AG04450 (cell line): ENCODE results near the gene GSG1L. TPM values are rescaled to one million over a fixed set of nuclear protein-coding genes. Genes with fewer than 3 reads are reported as not detected.

Source experiments
- CTCF ChIA-PET: fragments of 300-600, 350-600 bp; formaldehyde crosslinking; extraction: SDS; loops from one replicate; lab custom pipeline; 2022; ENCODE audit warnings: antibody characterized with exemption, inconsistent platforms; lab: Charles Lee
- POLR2A ChIA-PET: fragments of 350-600 bp; formaldehyde crosslinking; extraction: SDS; loops from one replicate; lab custom pipeline; 2021; ENCODE audit warnings: antibody characterized with exemption, inconsistent platforms; lab: Yijun Ruan, JAX
- DNase-seq: peaks from one replicate; pipeline ENCODE4 v3.0.0-alpha.2; 2011; ENCODE audit warnings: low read depth, low spot score
- H3K27ac ChIP-seq: one replicate; pipeline ENCODE4 v1.5.1; 2012; ENCODE audit warnings: low read depth, low read length, control low read depth
- H3K27me3 ChIP-seq: one replicate; pipeline ENCODE4 v1.6.0; 2012; ENCODE audit warnings: low read length; ENCODE audit not compliant: control insufficient read depth, insufficient read depth
- H3K4me3 ChIP-seq: 2 replicates; pipeline ENCODE4 v1.5.1; 2011; ENCODE audit warnings: mild to moderate bottlenecking, low read depth, low read length, control low read depth
- H3K9me3 ChIP-seq: 2 replicates; pipeline ENCODE4 v1.5.1; 2012; ENCODE audit warnings: low read length; ENCODE audit not compliant: control insufficient read depth, insufficient read depth
- polyA plus RNA-seq: library from polyadenylated mRNA; depleted of rRNA; stranded (reverse); fragments of >200 nt; gene quantifications from 2 replicates; pipeline ENCODE4 v1.2.3, GENCODE V29; 2011
- TF ChIP-seq, protein P1 (sequence below): IDR thresholded peaks from 2 replicates; pipeline ENCODE4 v1.5.1; 2011; ENCODE audit warnings: low read depth, low read length, control low read depth, inconsistent platforms

GSG1L gene
- polyA plus RNA-seq, 1 experiment = not detected

DNA sequence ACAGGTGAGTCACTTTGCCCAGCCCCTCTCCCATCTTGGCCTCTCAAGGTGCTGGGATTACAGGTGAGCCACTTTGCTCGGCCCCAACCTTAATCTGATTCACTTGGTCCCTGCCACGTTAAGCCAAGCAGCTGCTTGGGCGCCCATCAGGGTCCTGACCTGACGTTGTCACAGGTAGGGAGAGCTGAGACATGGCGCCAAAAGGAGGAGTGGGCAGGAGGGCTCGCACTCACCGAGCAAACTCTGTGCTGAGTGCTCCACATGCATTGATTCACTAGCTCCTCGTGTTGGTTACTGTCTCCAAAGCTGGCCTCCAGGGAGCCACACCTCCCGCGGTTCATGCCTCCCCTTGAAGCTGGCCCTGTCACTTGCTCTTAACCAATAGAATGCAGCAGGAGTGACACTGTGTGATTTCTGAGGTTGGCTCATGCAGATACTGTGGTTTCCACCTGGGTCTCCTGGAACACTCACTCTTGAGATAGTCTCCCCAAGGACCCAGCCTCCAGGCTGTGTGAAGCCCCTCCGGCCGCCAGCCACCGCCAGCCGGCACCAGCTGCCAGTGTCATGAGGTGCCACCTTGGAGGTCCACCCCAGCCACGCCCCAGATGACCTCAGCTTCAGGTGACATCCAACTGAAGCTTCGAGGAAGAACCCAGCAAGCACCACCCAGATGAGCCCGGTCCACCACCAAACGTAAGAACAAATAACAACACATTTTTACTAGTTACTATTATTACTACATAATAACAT is 223.0 kb downstream of the GSG1L start:
- ChIA-PET POLR2A (no interaction called here), CTCF (no interaction called here)
- Histone ChIP-seq H3K27me3 (peaks cover 7% of the 10 kb centered on the region), H3K4me3 (no peak overlapping the region), H3K27ac (no peak overlapping the region), H3K9me3 (no peaks in the 10 kb centered on the region)
- TF ChIP-seq, protein P1, sequence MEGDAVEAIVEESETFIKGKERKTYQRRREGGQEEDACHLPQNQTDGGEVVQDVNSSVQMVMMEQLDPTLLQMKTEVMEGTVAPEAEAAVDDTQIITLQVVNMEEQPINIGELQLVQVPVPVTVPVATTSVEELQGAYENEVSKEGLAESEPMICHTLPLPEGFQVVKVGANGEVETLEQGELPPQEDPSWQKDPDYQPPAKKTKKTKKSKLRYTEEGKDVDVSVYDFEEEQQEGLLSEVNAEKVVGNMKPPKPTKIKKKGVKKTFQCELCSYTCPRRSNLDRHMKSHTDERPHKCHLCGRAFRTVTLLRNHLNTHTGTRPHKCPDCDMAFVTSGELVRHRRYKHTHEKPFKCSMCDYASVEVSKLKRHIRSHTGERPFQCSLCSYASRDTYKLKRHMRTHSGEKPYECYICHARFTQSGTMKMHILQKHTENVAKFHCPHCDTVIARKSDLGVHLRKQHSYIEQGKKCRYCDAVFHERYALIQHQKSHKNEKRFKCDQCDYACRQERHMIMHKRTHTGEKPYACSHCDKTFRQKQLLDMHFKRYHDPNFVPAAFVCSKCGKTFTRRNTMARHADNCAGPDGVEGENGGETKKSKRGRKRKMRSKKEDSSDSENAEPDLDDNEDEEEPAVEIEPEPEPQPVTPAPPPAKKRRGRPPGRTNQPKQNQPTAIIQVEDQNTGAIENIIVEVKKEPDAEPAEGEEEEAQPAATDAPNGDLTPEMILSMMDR = no peak
- no peak for DNase-seq

DNA sequence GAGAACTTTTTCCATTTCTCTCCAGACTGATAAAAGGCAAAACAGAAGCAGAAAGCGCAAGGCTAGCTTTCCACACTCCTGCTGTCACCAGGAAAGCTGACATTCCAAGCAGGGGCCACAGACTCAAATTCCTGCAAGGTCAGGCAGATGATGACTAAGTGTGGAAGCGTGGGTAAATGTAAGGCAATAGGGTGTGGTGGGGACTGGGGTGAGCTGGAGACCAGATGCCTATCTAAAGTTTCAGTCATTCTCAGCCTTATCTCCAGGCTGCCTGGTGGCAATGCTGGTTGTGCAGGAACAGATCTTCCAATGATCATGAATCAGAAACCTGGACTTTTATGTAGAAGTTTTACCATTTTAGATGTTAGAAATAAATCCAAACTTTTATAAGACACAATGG is 224.1 kb downstream of the GSG1L start:
- no peaks in the 10 kb centered on the region for H3K9me3 ChIP-seq
- no peak overlapping the region for H3K4me3 ChIP-seq
- ChIA-PET CTCF (no interaction called here), POLR2A (no interaction called here)
- DNase-seq = no peak
- TF ChIP-seq, protein P1 = no peak
- H3K27ac ChIP-seq = no peak overlapping the region
- H3K27me3 ChIP-seq = peaks cover 7% of the 10 kb centered on the region

DNA sequence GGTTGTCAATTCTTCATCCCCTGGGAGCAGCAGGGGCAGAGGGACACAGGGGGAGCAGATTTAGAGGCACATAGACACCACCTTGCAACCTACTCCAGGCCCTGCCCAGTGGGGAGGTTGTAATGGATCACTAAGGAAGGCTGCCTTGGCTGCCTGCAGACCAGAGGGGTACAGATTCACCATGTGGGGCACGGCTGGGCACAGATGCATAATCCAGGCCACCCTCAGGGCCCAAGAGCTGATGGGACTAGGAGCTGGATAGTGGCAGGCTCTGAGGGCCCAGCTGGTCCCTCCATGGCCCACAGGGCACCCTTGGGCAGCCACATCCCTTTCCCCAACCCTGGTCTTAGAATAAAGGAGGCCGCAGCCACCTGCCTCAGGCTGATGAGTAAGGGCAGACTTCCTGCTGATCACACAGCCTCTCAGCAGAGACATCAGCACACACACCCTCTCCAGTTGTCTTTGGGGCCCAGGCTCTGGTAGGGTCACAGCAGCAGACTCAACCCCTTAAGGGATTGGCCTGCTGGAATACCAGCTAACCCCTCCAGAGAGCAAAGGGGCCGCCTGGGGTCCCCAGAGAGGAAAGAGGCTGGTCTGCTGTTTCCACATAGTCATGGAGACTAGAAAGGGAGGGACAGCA is 224.9 kb downstream of the GSG1L start:
- no peak for DNase-seq
- TF ChIP-seq, protein P1 = no peak
- H3K4me3 ChIP-seq = no peak overlapping the region
- H3K27ac ChIP-seq = no peak overlapping the region
- H3K9me3 ChIP-seq = no peaks in the 10 kb centered on the region
- POLR2A ChIA-PET = no interaction called here
- CTCF ChIA-PET = no interaction called here
- H3K27me3 ChIP-seq = peaks cover 6% of the 10 kb centered on the region

DNA sequence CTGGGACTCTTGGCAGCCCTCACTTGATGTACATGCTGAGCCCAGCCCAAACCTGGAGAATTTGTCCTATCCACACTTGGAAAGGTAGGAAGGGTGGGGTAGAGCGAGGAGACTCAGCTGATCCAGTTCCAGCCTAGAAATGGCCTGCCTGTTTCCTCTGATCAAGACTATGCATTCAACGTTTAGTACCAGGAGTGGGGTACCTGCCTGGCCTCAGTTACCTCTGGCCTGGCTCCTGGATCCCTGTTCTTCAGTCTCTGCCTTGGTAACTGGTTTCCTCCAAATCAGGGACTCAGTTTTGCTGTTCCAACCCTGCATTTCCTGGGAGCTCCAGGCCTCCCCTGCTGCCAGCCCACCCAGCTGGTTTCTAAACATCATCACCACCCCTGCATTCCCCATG is 233.5 kb downstream of the GSG1L start:
- Histone ChIP-seq H3K9me3 (peaks cover 4% of the 10 kb centered on the region; the same call in 1 of the 2 replicates), H3K27ac (no peak overlapping the region), H3K27me3 (peaks cover 2% of the 10 kb centered on the region), H3K4me3 (no peak overlapping the region)
- TF ChIP-seq, protein P1 = no peak
- CTCF ChIA-PET = no interaction called here
- POLR2A ChIA-PET = no interaction called here
- DNase-seq = no peak

DNA sequence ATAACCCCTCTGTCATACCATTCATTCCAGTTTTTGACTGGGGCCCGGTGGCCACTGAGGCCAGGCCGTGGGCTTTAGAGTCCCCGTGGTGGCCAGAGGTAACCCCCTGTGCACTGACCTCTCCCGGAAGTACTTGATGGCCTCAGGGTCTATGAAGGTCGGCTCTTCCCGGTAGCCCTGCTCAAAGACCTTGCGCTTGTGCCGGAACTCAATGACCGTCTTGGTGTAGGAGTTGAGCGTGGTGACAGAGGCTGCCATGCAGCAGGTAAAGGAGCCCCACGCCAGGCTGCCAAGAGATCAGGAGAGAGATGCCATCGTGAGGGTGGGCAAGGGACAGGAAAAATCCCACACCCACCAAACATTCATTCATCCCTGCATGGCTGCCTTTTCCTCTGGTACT is 234.8 kb downstream of the GSG1L start:
- no peak for DNase-seq
- no peak overlapping the region for H3K27ac ChIP-seq
- ChIA-PET POLR2A (no interaction called here), CTCF (no interaction called here)
- TF ChIP-seq, protein P1 = no peak
- peaks cover 4% of the 10 kb centered on the region for H3K27me3 ChIP-seq
- H3K9me3 ChIP-seq = peaks cover 4% of the 10 kb centered on the region; the same call in 1 of the 2 replicates
- no peak overlapping the region for H3K4me3 ChIP-seq
